ENCODE measurements around the gene DNAAF5.
"Not testable (repeated sequence)": the region's sequence is repeated elsewhere in the genome, so short reads cannot be mapped to it uniquely, and the experiment has no call there.

DNA sequence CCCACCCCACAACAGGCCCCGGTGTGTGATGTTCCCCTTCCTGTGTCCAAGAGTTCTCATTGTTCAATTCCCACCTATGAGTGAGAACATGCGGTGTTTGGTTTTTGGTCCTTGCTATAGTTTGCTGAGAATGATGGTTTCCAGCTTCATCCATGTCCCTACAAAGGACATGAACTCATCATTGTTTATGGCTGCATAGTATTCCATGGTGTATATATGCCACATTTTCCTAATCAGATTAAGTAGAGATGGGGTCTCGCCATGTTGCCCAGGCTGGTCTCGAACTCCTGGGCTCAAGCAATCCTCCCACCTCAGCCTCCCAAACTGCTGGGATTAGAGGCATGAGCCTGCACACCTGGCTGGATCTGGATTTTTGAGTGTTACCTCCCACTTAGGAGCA, 77.3 kb downstream of the DNAAF5 start:
- TF ChIP-seq, protein P1, sequence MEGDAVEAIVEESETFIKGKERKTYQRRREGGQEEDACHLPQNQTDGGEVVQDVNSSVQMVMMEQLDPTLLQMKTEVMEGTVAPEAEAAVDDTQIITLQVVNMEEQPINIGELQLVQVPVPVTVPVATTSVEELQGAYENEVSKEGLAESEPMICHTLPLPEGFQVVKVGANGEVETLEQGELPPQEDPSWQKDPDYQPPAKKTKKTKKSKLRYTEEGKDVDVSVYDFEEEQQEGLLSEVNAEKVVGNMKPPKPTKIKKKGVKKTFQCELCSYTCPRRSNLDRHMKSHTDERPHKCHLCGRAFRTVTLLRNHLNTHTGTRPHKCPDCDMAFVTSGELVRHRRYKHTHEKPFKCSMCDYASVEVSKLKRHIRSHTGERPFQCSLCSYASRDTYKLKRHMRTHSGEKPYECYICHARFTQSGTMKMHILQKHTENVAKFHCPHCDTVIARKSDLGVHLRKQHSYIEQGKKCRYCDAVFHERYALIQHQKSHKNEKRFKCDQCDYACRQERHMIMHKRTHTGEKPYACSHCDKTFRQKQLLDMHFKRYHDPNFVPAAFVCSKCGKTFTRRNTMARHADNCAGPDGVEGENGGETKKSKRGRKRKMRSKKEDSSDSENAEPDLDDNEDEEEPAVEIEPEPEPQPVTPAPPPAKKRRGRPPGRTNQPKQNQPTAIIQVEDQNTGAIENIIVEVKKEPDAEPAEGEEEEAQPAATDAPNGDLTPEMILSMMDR (conservative IDR thresholded peaks at IDR 0.05; ENCODE audit: low read length) = not testable (repeated sequence)
- TF ChIP-seq EZH2phosphoT487 (IDR thresholded peaks at IDR 0.05; ENCODE audit: borderline replicate concordance) = not testable (repeated sequence)
